Inflammatory macrophage treated with lipopolysaccharide for 1 hour (primary cell): ENCODE data around the gene RNF11.

Source experiments
- DNase-seq, 2 donors: peaks; one replicate each; pipeline ENCODE4 v3.0.0-alpha.2; 2020 to 2022

Gene RNF11

DNA sequence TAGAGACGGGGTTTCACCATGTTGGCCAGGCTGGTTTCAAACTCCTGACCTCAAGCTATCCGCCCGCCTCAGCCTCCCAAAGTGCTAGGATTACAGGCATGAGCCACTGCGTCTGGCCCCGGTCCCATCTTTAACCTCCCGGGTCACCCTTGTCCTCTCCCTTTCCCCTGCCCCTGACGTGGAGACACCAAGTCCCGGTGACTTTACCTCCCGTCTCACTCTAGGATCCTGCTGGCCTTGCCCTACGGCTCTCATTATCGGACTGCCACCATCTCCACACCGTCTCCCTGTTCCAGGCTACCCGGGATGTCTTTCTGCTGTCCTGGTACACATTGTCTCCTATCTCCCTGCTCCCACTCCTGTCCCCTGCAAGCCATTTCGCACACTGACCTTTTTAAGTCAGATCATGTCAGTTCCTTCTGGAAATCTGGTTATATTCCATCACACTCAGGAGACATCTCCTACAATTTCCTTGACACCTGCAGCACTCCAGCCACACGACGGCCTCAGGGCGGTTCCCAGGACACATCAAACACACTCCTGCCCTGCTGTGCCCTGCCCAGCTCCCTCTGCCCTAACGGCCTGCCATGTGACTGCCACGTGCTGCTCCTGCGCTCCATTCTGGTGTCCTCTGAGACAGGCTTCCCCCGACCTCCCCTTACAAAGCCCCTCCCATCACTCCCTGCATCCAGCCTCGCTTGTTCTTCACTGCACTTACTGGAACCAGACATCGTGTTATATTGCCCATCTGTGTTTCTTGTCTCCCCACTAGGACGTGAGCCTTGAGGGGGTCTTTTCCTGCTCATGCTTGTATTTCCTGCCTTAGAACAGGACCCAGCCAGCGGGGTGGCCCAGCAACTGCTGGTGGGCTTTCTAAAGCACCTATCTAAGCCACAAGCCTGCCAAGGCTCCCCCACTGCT, 61.6 kb downstream of the RNF11 start:
- DNase-seq = no peak

DNA sequence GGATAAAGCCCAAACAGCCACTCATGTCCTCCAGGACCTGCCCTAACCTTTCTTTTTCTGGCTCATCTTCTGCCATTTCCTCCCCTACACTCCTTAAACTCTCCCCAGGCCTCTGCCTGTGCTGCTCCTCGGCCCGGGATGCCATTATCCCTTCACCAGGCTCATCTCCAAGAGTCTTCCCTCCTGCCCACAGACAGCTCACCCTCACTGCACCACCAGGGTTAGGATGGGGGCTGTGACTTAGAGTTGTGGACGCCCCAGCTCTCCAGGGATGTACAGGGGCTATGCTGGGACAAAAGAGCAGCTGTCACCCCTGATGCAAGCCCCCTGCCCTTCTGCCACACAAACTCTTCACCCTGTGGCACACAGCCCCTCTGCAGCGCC, 62.2 kb downstream of the RNF11 start:
- DNase-seq = no peak

DNA sequence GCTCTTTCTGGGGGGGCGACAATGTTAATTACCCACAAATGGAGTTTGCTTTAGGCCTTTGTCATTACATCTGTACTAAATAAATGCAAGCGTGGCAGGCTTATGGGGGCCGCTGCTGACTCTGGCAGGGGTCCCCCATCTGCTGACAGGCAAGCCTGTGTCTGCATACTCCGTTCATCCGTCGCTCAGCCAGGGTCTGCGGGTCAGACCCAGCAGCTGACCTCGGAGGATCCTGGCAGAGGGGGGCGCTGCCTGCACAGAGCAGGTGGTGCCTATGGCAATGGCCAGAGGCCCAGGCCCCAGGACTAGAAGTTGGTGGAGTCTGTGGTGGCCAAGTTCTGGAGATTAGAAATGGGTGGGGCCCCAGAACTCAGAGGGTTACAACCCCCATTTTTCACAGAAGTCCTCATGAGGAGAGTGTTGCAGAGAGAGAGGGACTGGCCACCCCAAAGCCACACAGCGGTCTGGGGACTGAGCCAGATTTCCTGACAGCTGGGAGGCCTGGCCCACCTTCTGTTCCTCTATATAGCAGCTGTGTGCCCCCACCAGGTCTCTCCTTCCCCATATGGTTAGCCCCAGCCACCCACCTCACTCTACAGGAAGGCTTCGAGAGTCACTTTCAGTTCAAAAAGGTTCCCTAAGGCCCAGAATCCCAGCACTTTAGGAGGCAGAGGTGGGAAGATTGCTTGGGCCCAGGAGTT, 63.3 kb downstream of the RNF11 start:
- no peak for DNase-seq

DNA sequence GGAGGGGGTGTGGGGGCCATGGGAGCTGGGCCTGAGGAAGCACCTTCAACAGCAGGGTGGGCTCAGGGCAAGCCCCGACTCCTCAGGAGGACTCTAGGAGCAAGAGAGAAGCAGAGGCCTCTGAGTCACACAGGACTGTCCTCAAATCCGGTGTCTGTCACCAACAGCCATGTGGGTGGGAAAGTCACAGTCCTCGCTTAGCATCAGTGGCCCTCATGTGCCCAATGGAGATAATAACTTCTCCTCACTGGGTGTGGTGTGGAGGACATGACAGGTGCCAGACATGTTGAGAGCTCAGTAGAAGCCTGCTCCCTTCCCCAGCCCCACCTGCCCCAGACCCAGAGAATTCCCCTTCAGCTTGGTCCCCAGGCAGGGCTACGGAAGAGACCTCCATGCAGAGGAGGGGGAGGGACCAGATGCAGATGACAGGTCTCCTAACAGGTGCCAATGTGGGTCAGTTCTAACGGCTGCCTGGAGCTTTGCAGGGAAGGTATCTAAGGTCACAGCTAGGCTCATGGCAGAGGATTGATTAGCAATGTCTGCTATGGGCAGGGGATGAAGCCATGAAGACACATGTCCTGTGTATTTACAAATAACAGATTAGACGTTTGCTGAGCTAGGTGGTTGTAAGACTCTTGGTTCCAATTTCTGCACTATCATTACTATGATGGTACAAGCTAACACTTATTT, 64.1 kb downstream of the RNF11 start:
- peak in 1 of 2 donors; percentile 44 for DNase-seq

DNA sequence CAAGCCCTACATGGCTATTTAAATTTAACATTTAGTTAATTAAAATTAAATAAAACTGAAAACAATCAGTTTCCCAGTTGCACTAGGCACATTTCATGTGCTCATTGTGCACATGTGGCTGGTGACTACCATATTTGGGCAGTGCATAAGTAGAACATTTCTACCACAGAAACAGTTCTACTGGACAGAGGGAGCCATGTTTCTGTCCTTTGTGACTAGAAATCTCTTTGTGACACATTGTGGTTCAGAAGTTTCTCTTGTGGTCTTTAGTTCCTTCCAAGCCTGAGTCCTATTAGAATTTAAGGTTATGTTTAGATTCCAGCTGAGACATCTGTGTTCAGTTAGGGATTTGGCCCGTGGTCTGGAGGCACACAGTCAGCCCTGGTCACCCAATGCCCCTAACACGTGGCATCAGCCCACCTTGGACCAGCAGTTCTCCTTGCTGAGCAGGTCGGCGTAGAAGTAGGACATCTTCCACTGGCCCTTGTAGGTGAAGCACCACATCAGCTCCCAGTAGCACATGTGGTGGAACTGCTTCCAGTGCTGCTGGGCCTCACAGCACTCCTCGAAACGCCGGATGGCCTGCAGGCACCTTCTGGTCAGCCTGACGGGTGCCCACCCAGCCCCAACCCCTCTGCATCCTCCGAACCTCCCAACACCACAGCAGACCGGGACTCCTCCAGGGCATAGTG, 65.2 kb downstream of the RNF11 start:
- no peak for DNase-seq

DNA sequence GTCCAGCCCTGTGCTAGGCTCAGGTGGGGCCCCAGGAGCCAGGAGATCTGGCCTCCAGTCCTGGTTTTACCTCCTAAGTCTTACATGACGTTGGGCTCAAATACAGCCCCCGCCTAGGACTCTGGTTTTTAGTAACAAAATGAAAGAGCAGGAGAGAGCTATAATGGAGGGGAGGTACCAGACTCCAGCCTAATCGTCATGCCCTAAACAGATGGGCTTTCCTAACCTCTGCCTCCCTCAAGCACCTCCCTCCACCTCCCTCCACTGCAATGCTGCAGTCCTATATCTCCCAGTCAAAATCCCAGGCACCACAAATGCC, 65.7 kb downstream of the RNF11 start:
- DNase-seq = no peak

DNA sequence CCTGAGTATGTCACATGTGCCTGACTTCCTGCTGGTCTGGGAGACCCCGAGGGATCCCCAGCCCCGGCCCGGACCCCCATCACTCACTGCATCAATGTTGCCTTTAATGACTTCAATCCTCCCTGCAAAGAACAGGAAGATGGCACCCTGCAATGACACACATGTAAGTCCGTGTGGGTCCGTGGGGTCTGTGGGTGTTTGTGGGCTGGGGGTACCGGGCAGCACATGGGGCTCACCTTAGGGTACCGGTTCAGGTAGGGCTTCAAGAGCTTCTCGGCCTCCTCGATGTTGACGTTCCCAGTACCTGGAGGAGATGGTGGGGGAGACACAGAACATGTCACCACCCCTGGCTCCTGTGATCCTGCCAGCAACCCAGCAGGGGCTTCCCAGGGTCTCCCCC, 66.2 kb downstream of the RNF11 start:
- no peak for DNase-seq

DNA sequence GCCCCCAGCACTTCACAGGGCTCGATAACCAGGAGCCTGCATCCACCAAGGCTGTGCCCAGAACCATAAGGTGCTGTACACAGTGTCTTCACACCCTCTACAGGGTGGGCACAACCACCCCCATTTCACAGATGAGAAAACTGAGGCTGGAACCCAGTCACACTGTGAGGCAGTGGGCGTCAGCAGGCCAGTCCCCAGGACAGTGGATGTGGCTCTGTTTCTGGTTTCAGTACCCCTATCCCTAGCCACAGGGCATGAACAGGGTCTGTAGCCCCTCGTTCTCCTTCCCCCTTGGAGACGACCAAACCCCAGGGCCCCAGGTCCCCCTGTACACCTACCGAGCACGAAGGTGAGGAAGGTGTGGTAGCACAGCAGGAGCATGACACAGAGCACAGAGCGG, 66.7 kb downstream of the RNF11 start:
- DNase-seq = no peak

DNA sequence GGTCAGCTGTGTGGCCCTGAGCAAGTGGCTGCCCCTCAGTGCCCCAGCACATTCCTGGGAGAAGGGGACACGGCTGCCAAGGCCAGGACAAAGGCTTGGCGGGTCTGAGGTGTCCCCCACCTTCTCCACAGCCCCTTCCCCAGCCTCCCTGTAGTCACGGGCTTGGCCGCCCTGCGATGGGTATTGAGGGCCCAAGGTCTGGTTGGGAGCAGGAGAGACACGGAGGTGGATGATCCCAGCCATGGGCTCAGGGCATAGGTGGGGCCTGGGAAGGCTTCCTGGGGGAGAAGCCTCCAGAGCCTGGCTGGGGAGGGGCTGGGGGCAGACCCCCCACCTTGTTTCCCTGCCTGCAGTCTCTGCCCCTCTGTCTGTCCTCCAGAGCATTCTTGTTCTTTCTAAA, 67.2 kb downstream of the RNF11 start:
- no peak for DNase-seq

DNA sequence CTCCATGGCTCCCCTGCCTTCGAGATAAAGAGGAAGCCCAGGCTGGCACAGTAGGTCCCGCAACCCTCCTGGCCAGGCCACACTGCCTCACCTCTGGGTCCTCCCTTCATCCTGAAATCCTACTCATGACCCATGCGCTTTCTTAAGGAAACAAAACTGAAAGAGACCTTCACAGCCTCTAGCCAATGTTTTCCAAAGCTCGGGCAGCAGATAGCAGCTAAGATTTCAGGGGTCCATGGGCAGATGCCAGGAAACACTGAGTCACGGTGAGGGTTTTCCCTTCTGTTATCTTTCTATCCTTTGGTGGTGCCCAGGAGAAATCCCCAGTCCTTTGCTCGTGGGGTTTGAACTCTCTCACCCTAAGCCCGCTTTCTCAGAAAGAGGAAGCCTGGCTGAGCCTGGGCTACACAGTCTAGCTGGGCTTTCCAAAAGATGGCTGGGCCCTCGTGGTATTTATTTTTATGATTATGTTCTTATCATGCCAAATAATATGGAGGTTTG, 67.7 kb downstream of the RNF11 start:
- peak; percentile 87 to 92 for DNase-seq

DNA sequence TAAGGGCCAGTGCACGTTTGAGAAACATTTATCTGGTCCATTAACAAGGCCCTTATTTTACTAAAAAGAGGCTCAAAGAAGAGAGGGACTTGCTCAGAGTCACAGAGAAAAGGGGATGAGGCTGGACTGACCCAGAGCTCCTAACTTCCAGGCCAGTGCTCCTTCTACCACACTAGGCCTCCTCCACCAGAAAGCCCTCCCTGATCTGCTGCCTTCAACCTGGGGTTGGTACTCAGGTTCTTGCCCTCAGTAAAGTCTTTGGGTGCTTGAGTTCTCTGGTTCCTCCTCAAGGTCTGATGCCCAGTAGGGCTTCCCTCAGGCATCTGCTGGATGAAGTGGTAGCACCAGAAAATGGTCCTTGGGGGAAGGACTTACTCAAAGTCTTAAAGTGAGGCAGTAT, 68.3 kb downstream of the RNF11 start:
- DNase-seq = no peak

DNA sequence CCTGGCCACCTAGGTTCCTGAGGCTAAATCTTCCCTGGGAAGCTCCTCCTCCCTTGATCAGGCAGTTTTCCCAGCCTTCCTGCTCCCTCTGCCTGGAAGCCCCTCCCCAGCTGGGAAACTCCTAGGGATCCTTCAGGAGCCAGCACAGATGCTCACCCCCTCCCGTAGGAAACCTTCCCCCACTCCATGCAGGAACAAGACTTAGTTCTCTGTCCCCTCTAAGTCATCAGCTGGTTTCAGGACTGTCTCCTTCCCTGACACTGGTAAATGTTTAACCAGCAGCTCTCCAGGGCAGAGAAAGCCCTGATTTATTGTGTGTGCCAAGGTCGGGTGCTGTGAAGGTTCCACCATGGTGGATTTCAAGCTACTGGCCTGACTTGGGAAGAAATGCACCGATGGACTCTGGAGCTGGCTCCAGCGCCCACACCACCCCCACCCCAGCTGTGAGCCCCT, 69.3 kb downstream of the RNF11 start:
- DNase-seq = no peak

DNA sequence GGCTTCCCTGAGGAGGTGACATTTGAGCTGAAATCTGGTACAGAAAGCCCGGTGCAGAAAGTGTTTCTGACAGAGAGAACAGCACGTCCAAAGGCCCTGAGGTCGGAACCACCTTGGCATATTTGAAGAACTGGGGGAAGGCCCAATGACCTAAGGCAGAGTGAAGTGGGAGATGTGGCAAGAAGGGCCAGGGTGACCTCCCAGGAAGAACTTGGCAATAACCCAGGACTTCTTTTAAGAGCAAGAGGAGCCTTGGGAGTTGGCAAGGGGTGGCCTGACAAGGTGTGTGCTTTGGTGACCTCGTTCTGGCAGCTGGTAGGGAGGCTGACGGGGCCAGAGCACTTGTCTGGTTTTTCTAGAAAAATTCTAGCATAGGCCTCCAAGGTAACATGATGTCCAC, 70.9 kb downstream of the RNF11 start:
- no peak for DNase-seq

DNA sequence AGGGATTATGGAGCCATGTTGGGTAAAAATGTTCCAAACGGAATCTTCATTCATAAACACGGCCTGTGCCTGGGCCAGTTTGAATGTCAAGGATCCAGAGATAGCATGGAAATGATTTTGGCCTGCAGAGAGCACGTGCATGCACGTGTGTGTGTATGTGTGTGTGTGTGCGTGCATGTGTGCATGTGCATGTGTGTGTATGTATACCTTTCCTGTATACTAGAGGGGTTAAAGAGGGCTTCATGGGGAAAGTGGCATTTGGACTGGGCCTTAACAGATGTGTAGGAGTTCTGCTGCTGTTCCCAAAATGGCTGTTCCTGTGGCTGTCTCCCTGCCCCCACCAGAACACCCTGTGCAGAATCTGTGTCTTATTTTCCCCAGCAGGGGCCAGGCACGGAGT, 72.6 kb downstream of the RNF11 start:
- DNase-seq = no peak

DNA sequence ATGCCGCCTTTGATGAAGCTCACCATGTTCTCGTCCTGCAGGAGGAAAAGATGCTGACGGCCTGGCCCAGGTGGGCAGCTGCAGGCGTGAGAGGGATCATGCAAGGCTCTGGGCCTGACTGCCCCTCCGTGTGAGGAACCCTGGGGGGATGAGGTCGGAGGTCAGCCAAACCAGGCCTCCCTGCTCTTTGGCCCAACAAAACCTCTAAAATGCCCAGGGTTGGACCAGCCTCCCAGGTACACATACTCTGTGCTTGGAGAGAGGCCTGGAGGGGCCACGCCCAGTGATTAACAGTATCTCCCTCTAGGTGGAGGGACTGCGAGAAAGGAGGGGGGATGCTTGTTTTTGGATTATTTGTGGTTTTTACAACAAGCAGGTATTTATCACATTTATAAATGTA, 73.2 kb downstream of the RNF11 start:
- no peak for DNase-seq

DNA sequence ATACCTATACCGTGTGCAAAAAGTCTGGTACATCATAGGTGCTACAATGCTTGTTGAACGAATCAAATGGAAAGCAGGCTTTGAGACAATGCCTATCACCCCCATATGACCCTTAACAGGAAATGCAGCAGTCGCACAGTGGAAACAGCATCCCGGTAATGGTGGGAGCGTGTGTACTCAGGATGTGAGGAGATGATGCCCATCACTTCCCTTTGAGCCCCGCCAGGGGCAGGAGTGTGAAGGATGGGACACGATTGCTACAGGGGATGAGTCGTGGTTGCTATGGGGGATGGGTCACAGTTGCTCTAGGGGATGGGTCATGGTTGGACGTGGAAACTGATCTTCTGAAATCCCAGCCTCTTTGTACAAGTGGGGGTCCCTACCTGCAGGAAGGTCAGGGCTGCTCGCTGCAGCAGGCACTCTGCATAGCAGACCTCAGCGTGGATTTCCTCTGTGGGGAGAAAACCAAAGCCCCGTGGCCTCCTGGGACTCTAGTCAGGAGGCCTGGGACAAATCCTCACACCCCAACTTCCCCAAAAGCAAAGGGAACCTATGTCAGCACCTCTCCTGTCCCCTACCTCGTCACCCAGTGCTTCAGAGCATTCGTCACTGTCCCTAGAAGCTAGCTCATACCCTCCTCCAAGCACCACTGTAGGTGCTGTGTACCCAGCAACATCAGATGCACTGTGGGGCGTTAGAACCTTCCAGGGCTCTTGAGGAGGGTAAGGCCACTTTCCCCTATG, 75.0 kb downstream of the RNF11 start:
- no peak for DNase-seq

DNA sequence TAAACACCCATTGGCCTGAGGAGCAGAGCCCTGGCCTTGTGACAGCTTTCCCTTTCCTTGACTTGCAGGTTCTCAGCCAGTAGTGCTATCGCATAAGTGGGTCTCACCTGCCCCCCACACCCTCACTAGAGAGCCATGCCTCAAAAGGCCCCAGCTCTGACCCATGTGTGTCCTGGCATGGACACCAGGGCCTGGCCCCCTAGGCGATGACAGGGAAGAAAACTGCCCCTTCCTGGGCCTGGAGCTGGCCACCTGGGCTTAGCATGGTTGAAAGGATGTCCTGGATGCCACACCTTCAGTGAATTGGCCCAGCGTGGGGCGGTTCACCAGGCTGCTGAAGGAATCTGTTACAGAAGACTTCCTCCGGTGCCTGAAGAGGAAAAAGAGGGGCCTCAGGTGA, 75.8 kb downstream of the RNF11 start:
- no peak for DNase-seq

DNA sequence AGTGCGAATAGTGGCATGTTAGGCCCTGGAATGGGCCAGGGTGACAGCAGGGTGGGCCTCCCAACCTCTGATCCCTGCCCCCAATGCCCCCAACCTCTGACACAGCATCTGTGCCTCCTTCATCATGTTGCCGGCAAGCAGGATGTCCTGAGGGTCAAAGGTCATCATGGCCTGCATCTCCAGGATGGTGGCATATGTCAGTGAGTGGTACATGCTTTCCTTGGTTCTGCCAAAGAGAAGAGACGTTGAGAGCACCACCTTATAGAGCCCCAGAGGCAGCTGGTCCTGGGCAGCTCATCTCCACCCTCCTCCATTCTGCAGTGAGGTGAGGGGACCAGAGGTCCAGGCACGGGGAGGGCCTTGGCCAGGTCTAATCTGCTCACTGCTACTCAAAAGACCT, 76.6 kb downstream of the RNF11 start:
- no peak for DNase-seq

DNA sequence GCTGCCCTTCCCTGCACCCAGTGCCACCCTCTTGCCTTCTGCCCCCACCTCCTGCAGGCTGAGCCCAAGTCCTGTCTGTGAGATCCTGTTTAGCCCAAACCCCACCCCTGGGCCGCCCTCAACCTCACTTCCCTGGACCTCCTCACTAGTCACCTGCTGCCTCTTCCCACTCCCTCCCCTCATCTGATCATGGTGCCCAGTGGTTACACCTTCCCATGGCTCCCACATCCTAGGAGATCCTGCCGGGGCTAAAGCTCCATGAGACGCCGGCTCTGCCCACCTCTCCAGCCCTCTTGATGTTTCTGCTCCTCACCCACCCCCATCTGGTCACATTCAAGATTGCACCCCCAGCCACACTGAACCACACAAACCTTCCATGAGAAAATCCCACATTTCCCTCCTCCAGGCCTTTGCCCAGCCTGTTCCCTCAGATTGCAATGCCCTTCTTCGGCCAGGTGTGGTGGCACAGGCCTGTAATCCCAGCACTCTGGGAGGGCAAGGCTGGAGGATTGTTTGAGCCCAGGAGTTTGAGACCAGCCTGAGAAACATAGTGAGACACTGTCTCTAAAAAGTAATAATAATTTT, 77.3 kb downstream of the RNF11 start:
- DNase-seq = no peak

DNA sequence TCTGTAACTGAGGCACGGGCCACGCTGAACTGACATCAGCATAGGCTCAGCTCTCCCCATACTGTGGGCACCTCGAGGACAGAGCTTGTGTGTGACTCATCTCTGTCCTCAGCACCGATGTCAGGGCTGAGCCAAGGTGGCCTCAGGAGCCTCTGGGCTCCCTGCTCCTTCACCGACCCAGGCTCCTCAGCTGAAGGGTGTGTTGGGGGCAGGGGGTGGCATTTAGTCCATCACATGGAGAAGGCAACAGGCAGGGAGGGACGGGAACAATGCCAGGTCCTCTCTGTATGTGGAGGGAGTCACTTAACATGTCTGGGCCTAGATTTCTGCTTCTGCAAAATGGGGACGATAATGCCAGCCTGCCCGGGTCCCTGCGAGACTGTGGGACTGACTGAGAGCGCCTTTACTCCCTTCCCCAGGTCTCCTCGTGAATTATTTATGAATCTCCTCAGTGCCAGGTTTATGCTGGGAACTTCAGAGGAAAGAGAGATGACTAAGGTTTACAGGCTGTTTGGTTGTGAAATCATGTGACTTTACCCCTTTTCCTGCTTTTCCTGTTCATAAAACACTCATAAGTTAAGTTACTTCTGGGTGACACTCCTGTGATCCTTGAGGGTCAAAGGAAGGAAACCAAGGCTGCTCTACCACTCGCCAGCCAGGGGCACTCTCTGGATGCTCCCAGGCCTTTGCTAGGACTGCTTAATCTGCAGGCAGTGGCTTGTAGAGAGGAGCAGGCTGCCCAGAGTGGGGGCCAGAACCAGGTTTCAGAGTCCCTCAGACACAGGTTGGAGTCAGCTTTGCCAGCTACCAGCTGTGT, 78.1 kb downstream of the RNF11 start:
- no peak for DNase-seq

DNA sequence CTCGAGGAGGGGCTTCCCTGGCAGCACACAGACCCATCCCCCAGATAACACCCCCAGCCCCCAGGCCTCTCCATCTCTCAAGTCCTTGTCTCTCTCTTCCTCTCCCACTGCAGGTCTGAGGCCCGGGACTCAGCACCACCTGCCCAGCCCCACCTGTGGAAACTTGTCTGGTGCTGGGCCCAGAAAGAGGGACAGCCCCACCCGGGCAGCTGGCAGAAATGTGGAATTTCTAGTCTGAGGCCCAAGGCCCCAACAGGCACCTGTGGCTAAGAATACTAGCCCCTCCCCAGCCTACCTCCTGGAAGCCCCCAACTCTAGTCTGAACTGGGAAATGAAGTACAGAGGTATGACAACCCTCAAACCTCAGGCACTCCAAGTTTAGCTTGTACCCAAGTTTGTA, 78.9 kb downstream of the RNF11 start:
- no peak for DNase-seq
